ENCODE measurements around the gene HS3ST3A1. TPM values are rescaled to one million over a fixed set of nuclear protein-coding genes. Genes with fewer than 3 reads are reported as not detected.

The HS3ST3A1 gene
- total RNA-seq, 1 experiment from 2014 or later: 3.4 TPM

DNA sequence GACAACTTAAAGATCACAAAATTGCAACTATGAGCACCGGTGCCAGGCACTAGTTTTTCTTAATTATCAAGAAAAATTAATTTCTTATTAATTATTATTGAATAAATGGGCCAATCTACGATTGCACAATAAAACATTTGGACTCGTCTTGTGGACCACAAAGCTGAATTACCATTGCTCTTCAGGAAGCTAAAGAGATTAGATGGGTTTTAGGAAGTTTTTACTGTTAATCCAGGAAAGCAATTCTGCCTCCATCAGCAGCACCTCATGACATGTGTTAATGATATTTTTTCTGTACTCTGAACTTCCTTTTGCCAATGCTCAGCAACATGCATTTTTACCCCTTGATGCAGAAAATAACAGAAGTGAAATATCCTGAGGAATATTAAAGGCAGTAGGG is 37.9 kb downstream of the HS3ST3A1 start:
- no peak overlapping the region for H3K4me3 Mint-ChIP-seq
- H3K79me1 ChIP-seq (ENCODE audit: insufficient read depth, low read depth, low read length, poor library complexity, severe bottlenecking): no peaks in the 10 kb centered on the region
- H3K4me1 ChIP-seq (ENCODE audit: insufficient read depth, low read length): no peaks in the 10 kb centered on the region
- no peak overlapping the region for H3T11ph ChIP-seq (ENCODE audit: low read length)
- H4K8ac ChIP-seq (replicated peaks; ENCODE audit: insufficient read length, low read depth, low read length): no peak overlapping the region
- H3K27me3 Mint-ChIP-seq (ENCODE audit: low read depth): no peaks in the 10 kb centered on the region
- H2BK120ac ChIP-seq (ENCODE audit: low read depth, low read length, poor library complexity, severe bottlenecking): no peak overlapping the region
- no peak overlapping the region for H3K4ac ChIP-seq (ENCODE audit: low read depth, low read length)
- no peak overlapping the region for H3K27ac Mint-ChIP-seq
- no peak overlapping the region for H3K14ac ChIP-seq (ENCODE audit: insufficient read depth, low read length)
- H2BK15ac ChIP-seq (ENCODE audit: low read depth, low read length): no peak overlapping the region
- H3K27ac ChIP-seq (ENCODE audit: insufficient read length, low read depth, low read length): no peak overlapping the region
- peaks cover 15 to 17% of the 10 kb centered on the region in 2 experiments for H3K9me3 Mint-ChIP-seq
- H2BK20ac ChIP-seq (ENCODE audit: low read depth, low read length, poor library complexity, severe bottlenecking): no peak overlapping the region
- no peak overlapping the region for H2AFZ ChIP-seq (ENCODE audit: low read length)
- H4K91ac ChIP-seq (ENCODE audit: insufficient read length, low read depth, low read length): no peak overlapping the region
- H3K23me2 ChIP-seq (ENCODE audit: insufficient read length, low read depth, low read length, poor library complexity, severe bottlenecking): no peaks in the 10 kb centered on the region
- H3K4me2 ChIP-seq (ENCODE audit: insufficient read depth, insufficient read length, low read length): no peak overlapping the region
- H3K27me3 ChIP-seq (ENCODE audit: insufficient read depth, low read length): no peaks in the 10 kb centered on the region
- H2BK12ac ChIP-seq (ENCODE audit: insufficient read length, low read depth, low read length): no peak overlapping the region
- no peak overlapping the region for H4K5ac ChIP-seq (ENCODE audit: insufficient read length, low read depth, low read length)
- no peak overlapping the region for H3K9ac ChIP-seq (ENCODE audit: extremely low read depth, insufficient read length, low read length)
- H2AK5ac ChIP-seq (ENCODE audit: insufficient read length, low read length): no peak overlapping the region
- no peaks in the 10 kb centered on the region for H3K9me3 ChIP-seq (ENCODE audit: control insufficient read depth, low read depth, low read length)
- H3K4me1 Mint-ChIP-seq: peaks cover 13 to 15% of the 10 kb centered on the region in 2 experiments
- H3K23ac ChIP-seq (ENCODE audit: insufficient read length, low read depth, low read length): no peak overlapping the region
- no peak for DNase-seq
- H3K18ac ChIP-seq (ENCODE audit: insufficient read length, low read depth, low read length): no peak overlapping the region
- TF ChIP-seq, protein P1, sequence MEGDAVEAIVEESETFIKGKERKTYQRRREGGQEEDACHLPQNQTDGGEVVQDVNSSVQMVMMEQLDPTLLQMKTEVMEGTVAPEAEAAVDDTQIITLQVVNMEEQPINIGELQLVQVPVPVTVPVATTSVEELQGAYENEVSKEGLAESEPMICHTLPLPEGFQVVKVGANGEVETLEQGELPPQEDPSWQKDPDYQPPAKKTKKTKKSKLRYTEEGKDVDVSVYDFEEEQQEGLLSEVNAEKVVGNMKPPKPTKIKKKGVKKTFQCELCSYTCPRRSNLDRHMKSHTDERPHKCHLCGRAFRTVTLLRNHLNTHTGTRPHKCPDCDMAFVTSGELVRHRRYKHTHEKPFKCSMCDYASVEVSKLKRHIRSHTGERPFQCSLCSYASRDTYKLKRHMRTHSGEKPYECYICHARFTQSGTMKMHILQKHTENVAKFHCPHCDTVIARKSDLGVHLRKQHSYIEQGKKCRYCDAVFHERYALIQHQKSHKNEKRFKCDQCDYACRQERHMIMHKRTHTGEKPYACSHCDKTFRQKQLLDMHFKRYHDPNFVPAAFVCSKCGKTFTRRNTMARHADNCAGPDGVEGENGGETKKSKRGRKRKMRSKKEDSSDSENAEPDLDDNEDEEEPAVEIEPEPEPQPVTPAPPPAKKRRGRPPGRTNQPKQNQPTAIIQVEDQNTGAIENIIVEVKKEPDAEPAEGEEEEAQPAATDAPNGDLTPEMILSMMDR (conservative IDR thresholded peaks at IDR 0.05): no peak
- no peaks in the 10 kb centered on the region for H4K20me1 ChIP-seq (ENCODE audit: control insufficient read depth, insufficient read depth, insufficient read length)
- no peak overlapping the region for H2BK5ac ChIP-seq (ENCODE audit: insufficient read length, low read length)
- H3K79me2 ChIP-seq (ENCODE audit: insufficient read depth, low read length): no peaks in the 10 kb centered on the region
- peaks cover 8 to 23% (median 16%) of the 10 kb centered on the region in 3 experiments for H3K36me3 Mint-ChIP-seq (ENCODE audit: insufficient read depth in 1 of 3, low read depth in 3 of 3)
- no peak overlapping the region for H3K56ac ChIP-seq (ENCODE audit: insufficient read length, low read depth, low read length)
- WGBS (ENCODE audit: extremely low coverage, insufficient read length, low lambda C conversion rate): no CpG with 5 or more reads among the region's 3 CpGs
